ENCODE measurements around the gene ZNF503.
A peak's percentile ranks its signal among the peaks of the same experiment; 100 is the strongest.

ZNF503 gene

DNA sequence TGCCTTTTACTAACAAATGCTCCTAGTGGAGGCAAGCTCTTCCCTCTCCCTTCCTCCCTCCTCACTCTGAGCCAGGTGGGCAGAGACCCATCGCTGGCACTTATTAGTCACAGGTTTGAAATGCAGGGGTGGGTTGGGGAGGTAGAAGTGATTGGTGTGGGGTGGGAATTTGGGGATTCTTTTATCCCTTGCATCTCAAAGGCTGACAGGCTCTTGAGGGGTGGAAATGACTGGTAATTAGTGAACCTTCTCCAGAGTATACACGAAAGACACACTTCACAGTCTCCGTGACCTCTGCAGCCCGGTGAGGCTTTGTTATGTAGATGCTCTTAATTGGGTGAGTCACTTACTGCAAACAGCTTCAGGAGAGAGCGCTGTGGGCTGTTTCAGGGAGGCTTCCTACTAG, 16.0 kb upstream of the ZNF503 start:
- H3K4me3 ChIP-seq (ENCODE audit: severe bottlenecking), result no peak overlapping the region
- ATAC-seq (ENCODE audit: low read depth) (peak; percentile 84), DNase-seq (ENCODE audit: low spot score) (peak; percentile 23)
- TF ChIP-seq, protein P1, sequence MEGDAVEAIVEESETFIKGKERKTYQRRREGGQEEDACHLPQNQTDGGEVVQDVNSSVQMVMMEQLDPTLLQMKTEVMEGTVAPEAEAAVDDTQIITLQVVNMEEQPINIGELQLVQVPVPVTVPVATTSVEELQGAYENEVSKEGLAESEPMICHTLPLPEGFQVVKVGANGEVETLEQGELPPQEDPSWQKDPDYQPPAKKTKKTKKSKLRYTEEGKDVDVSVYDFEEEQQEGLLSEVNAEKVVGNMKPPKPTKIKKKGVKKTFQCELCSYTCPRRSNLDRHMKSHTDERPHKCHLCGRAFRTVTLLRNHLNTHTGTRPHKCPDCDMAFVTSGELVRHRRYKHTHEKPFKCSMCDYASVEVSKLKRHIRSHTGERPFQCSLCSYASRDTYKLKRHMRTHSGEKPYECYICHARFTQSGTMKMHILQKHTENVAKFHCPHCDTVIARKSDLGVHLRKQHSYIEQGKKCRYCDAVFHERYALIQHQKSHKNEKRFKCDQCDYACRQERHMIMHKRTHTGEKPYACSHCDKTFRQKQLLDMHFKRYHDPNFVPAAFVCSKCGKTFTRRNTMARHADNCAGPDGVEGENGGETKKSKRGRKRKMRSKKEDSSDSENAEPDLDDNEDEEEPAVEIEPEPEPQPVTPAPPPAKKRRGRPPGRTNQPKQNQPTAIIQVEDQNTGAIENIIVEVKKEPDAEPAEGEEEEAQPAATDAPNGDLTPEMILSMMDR (IDR thresholded peaks at IDR 0.05; ENCODE audit: poor library complexity, severe bottlenecking), result no peak
- no peaks in the 10 kb centered on the region for H3K9me3 ChIP-seq (ENCODE audit: severe bottlenecking)
- no peak overlapping the region for H3K27ac ChIP-seq (ENCODE audit: poor library complexity, severe bottlenecking)
- no peaks in the 10 kb centered on the region for H3K36me3 ChIP-seq (ENCODE audit: low read depth)
- H3K4me1 ChIP-seq (ENCODE audit: insufficient read depth, poor library complexity, severe bottlenecking), result peaks cover 7% of the 10 kb centered on the region
- H3K27me3 ChIP-seq (ENCODE audit: insufficient read depth, poor library complexity, severe bottlenecking), result no peaks in the 10 kb centered on the region

DNA sequence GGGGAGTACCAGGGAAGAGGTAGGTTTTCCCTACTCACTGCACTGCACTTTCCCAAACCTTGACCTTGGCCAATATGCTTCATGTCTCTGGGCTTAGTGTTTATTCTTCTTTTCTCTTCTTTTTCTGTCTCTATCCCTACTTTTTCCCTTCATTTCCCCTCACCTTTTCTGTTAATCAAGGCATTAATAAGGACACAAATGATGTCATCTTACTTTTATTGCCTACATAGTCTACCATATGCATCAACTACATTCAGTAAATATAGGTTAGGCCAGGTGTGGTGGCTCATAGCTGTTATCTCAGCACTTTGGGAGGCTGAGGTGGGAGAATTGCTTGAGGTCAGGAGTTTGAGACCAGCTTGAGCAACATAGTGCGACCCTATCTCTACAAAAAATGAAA, 13.0 kb upstream of the ZNF503 start:
- DNase-seq (ENCODE audit: low spot score) (no peak), ATAC-seq (ENCODE audit: low read depth) (no peak)
- Histone ChIP-seq H3K27ac (ENCODE audit: poor library complexity, severe bottlenecking) (no peak overlapping the region), H3K36me3 (ENCODE audit: low read depth) (no peaks in the 10 kb centered on the region), H3K9me3 (ENCODE audit: severe bottlenecking) (no peaks in the 10 kb centered on the region), H3K27me3 (ENCODE audit: insufficient read depth, poor library complexity, severe bottlenecking) (no peaks in the 10 kb centered on the region), H3K4me3 (ENCODE audit: severe bottlenecking) (no peak overlapping the region), H3K4me1 (ENCODE audit: insufficient read depth, poor library complexity, severe bottlenecking) (peaks cover 13% of the 10 kb centered on the region)
- TF ChIP-seq, protein P1 (IDR thresholded peaks at IDR 0.05; ENCODE audit: poor library complexity, severe bottlenecking), result no peak

DNA sequence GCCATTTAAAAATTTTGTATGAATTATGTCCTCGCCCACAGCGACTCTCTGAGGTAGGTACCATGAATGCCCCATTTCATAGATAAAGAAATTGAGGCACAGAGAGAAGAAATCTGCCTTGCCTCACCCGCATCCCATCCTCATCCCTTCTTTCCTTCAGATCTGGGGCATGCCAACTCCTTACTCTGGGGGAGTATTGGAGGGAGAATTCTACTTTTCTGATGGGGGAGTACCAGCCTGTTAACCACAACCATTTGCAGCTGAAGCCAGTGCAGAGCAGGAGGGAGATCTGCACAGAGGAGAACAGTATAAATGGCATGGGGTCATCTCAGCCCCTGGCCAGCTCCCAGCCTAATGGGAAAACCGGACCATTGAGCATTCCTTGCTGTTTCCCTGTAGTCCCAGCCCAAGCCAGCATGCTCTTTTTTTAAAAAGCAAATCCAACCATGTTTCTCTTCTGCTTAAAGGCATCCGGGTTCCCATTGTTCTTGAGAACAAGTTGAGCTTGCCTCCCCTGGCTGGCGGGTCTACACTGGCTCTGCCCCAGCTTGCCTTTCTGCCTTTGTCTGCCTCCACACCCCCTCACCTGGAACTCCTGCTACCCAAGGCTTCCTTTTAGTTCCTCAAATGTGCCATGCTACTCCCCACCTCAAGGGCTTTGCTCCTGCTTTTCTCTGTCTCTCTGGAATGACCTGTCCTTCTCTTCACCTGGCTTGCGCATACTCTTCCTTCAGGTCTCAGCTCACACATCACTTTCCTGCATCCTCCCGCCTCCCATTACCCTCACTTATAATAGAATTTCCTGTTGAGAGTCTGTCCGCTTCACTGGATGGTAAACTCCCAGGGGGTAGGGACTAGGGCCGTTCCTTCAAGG, 8.8 kb upstream of the ZNF503 start:
- ATAC-seq (ENCODE audit: low read depth) (no peak), DNase-seq (ENCODE audit: low spot score) (no peak)
- Histone ChIP-seq H3K4me3 (ENCODE audit: severe bottlenecking) (no peak overlapping the region), H3K27me3 (ENCODE audit: insufficient read depth, poor library complexity, severe bottlenecking) (no peaks in the 10 kb centered on the region), H3K36me3 (ENCODE audit: low read depth) (no peaks in the 10 kb centered on the region), H3K9me3 (ENCODE audit: severe bottlenecking) (no peaks in the 10 kb centered on the region), H3K4me1 (ENCODE audit: insufficient read depth, poor library complexity, severe bottlenecking) (peaks cover 6% of the 10 kb centered on the region), H3K27ac (ENCODE audit: poor library complexity, severe bottlenecking) (peak overlapping the region; percentile 71)
- TF ChIP-seq, protein P1 (IDR thresholded peaks at IDR 0.05; ENCODE audit: poor library complexity, severe bottlenecking), result no peak

DNA sequence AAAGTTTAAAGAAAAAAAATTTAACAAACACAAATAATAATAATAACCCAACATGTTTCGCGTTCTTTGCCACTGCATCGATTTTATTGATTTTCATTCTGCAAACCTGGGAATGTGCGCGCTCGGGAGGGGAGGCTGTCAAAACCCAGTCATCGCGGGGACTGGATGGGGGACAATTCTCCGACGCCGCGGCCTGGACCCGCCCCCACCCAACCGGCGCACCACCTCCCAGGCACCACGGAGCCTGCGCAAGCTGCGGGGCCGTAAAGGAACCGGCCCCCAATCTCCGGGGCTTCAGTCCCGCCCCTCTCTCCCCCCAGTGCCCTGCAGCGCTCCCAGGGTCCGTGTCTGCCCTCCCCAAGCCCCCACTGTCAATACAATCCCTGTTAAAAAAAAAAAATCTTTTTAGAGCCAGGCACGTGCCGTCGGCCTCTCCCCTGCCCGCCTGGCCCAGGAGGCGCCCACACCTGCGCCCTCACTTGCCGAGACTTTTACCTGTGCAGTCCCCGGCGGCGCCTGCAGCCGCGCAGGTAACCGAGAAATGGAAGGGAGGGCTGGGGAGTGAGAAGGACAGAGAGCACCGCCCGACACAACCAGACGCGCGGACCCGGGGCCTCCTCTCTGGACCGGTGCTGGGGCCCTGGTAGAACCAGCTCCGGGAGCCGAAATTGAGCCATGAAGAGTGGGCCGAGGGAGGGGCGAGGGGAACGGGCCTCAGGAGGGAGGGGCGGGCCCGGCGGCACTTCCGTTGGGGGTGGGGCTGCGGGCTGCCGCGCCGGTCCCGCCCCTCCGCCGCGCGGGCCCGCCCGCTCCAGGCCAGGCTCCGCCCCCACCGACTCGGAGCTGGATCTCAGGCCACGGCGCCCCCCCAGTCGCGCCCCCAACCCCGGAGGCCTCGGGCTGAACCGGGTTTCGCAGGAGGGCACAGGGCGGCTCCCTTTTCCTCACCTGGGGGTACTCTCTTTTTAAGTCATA, 7.6 kb upstream of the ZNF503 start:
- peak; percentile 81 for ATAC-seq (ENCODE audit: low read depth)
- no peaks in the 10 kb centered on the region for H3K9me3 ChIP-seq (ENCODE audit: severe bottlenecking)
- H3K4me3 ChIP-seq (ENCODE audit: severe bottlenecking), result peak overlapping the region; percentile 59
- H3K27ac ChIP-seq (ENCODE audit: poor library complexity, severe bottlenecking), result peak overlapping the region; percentile 71
- no peak for DNase-seq (ENCODE audit: low spot score)
- H3K27me3 ChIP-seq (ENCODE audit: insufficient read depth, poor library complexity, severe bottlenecking), result no peaks in the 10 kb centered on the region
- no peaks in the 10 kb centered on the region for H3K36me3 ChIP-seq (ENCODE audit: low read depth)
- TF ChIP-seq, protein P1 (IDR thresholded peaks at IDR 0.05; ENCODE audit: poor library complexity, severe bottlenecking), result peak; percentile 11
- peaks cover 6% of the 10 kb centered on the region for H3K4me1 ChIP-seq (ENCODE audit: insufficient read depth, poor library complexity, severe bottlenecking)

Measured in RWPE2 (cell line).